Calu3 (cell line): ENCODE results near the gene MYO1B. TPM values are rescaled to one million over a fixed set of nuclear protein-coding genes. Genes with fewer than 3 reads are reported as not detected.

Experiments used
- BruUV-seq: library from RNA; stranded (reverse); fragments of 400-500 nt; replicated peaks from 2 replicates; lab custom pipeline; 2021; lab: Mats Ljungman, UMichigan
- CTCF ChIA-PET: fragments of 300-600 bp; sonication (Branson Sonifier 250); formaldehyde crosslinking; loops from one replicate; lab custom pipeline; 2022; ENCODE audit warnings: antibody characterized with exemption; lab: Charles Lee
- DNase-seq: peaks from one replicate; pipeline ENCODE4 v3.0.0; 2022
- H3K27ac Mint-ChIP-seq: one replicate; pipeline ENCODE4 v1.8.0; 2022; ENCODE audit warnings: mixed read lengths; ENCODE audit not compliant: unreplicated experiment
- H3K27me3 Mint-ChIP-seq: one replicate; pipeline ENCODE4 v1.8.0; 2022; ENCODE audit warnings: mixed read lengths; ENCODE audit not compliant: unreplicated experiment
- H3K36me3 Mint-ChIP-seq: one replicate; pipeline ENCODE4 v1.8.0; 2022; ENCODE audit warnings: mild to moderate bottlenecking, moderate library complexity, mixed read lengths; ENCODE audit not compliant: insufficient read depth, unreplicated experiment
- H3K4me1 Mint-ChIP-seq: one replicate; pipeline ENCODE4 v1.8.0; 2022; ENCODE audit warnings: mild to moderate bottlenecking, low read depth, mixed read lengths; ENCODE audit not compliant: unreplicated experiment
- H3K4me3 Mint-ChIP-seq: one replicate; pipeline ENCODE4 v1.8.0; 2022; ENCODE audit warnings: mild to moderate bottlenecking, low read depth, moderate library complexity, mixed read lengths; ENCODE audit not compliant: unreplicated experiment
- H3K9me3 Mint-ChIP-seq: one replicate; pipeline ENCODE4 v1.8.0; 2022; ENCODE audit warnings: low read depth, mixed read lengths; ENCODE audit not compliant: unreplicated experiment
- intact Hi-C: fragments of 100-400 bp; cut with micrococcal nuclease; formaldehyde crosslinking; loops from one replicate; pipeline ENCODE4 v1.10.0; 2022; ENCODE audit not compliant: unreplicated experiment
- total RNA-seq: library from RNA; stranded (reverse); gene quantifications from 2 replicates; pipeline ENCODE4 v1.2.3, GENCODE V29; 2022
- TF ChIP-seq, protein P1 (sequence below): fragments of 200-600 bp; IDR thresholded peaks from one replicate; pipeline ENCODE4 v1.8.0; 2022; ENCODE audit warnings: antibody characterized with exemption; ENCODE audit not compliant: unreplicated experiment

The MYO1B gene
- total RNA-seq, 1 experiment from 2014 or later, result 64.5 TPM

DNA sequence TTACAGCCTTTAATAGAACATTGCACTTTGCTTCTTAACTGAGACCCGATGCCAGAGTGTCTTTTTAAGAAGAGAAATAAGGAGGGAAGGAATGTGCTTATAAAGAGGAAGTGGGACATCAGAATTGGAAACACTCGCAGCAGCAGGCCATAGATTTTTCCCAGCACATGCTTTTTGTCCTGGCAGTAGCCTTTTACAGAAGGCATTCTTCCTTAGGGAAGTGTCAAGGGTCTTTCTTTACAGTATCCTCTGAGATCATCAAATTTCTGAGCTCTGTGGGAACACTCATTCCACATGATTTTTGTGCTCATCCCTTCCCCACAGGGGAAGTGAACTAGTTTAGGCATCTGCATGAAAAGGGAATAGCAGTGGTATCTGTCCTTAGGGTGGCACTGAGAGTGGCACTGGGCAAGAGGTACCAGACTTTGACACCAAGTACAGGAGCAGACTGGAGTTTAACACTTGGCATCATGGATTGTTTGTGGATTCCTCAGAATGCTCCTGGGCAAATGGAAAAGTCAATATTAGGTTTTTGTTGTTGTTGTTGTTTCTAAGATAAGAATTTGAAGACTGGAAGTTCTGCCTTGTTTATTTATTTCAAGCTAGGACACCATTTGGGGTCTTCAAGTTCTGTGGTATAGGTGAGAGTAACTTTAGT is 4.1 kb downstream of the MYO1B start:
- H3K27me3 Mint-ChIP-seq, result no peaks in the 10 kb centered on the region
- peaks cover 34% of the 10 kb centered on the region for H3K36me3 Mint-ChIP-seq
- no peak overlapping the region for H3K4me3 Mint-ChIP-seq
- no peak overlapping the region for H3K27ac Mint-ChIP-seq
- BruUV-seq, result no TSS peak
- intact Hi-C loops, result loop anchor here (5.0 kb wide), 3 partner anchors 48 to 133 kb away; no protein-coding TSS in a partner anchor
- TF ChIP-seq, protein P1, sequence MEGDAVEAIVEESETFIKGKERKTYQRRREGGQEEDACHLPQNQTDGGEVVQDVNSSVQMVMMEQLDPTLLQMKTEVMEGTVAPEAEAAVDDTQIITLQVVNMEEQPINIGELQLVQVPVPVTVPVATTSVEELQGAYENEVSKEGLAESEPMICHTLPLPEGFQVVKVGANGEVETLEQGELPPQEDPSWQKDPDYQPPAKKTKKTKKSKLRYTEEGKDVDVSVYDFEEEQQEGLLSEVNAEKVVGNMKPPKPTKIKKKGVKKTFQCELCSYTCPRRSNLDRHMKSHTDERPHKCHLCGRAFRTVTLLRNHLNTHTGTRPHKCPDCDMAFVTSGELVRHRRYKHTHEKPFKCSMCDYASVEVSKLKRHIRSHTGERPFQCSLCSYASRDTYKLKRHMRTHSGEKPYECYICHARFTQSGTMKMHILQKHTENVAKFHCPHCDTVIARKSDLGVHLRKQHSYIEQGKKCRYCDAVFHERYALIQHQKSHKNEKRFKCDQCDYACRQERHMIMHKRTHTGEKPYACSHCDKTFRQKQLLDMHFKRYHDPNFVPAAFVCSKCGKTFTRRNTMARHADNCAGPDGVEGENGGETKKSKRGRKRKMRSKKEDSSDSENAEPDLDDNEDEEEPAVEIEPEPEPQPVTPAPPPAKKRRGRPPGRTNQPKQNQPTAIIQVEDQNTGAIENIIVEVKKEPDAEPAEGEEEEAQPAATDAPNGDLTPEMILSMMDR, result no peak
- no peak for DNase-seq
- H3K9me3 Mint-ChIP-seq, result no peaks in the 10 kb centered on the region
- peaks cover 62% of the 10 kb centered on the region for H3K4me1 Mint-ChIP-seq
- CTCF ChIA-PET, result no interaction called here

DNA sequence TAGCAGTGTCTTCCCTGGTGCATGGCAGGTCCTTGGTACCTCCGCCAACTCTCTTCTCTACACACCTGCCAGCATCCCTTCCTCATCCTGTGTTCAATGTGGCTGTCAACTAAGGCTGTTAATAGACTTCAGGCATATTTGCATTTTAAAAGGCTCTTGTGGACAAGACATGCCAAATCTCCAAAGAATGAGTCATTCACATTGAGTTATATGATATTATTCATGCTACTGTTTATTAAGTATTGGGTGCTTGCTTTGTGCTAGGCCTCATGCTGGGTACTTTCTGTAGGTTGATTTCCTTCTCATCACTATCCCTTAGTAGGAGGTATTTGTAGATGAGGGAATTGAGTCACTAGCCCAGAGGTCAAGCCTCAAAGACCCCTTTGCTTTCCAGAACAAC is 5.2 kb downstream of the MYO1B start:
- no peak for DNase-seq
- Mint-ChIP-seq H3K27ac (no peak overlapping the region), H3K27me3 (no peaks in the 10 kb centered on the region), H3K36me3 (peaks cover 26% of the 10 kb centered on the region), H3K4me1 (peaks cover 68% of the 10 kb centered on the region), H3K9me3 (no peaks in the 10 kb centered on the region), H3K4me3 (no peak overlapping the region)
- intact Hi-C loops, result no loop called here
- CTCF ChIA-PET, result no interaction called here
- TF ChIP-seq, protein P1, result no peak
- BruUV-seq, result no TSS peak

DNA sequence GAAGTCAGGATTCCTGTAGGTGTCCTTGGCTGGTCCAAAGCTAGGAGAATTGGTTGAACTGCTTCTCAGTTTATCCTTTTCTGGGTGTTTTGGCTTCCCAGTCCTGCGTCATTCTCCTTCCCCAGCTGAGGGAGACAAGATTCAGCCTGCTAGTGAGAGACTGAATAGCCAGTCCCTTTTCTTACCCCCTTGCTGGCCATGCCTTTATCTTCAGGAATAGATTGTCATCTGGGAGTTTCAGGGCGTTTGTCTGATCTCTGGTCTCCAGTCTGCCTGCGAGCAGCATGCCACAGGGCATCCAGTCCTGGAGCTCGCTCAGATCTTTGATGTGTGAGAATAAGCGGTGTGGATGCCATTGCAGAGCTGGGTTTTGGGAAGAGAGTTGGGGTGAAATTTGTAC is 5.8 kb downstream of the MYO1B start:
- Mint-ChIP-seq H3K27ac (no peak overlapping the region), H3K9me3 (no peaks in the 10 kb centered on the region), H3K36me3 (peaks cover 21% of the 10 kb centered on the region), H3K4me3 (no peak overlapping the region), H3K4me1 (peaks cover 70% of the 10 kb centered on the region), H3K27me3 (no peaks in the 10 kb centered on the region)
- intact Hi-C loops, result no loop called here
- no peak for DNase-seq
- CTCF ChIA-PET, result no interaction called here
- no TSS peak for BruUV-seq
- TF ChIP-seq, protein P1, result no peak

DNA sequence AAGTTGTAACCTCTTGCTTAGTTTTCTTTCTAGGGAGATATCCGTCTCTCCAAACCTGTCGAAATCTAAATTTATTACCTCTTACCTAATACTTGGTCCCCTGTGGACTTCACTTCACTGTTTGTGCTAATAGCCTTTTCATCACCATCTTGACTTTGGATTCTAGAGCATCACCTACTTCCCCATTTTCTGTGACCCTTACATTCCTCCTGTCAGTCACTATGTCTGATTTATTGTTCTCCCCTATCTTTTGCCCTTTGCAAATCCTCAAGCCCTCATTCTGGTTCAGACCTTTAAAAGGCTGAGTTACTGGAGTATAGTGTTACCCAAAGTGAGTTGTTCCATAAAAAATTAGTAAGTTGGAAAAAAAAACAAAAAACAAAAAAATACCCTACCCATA is 7.5 kb downstream of the MYO1B start:
- no peak for DNase-seq
- Mint-ChIP-seq H3K9me3 (no peaks in the 10 kb centered on the region), H3K4me1 (peaks cover 53% of the 10 kb centered on the region), H3K27ac (no peak overlapping the region), H3K4me3 (no peak overlapping the region), H3K36me3 (peaks cover 3% of the 10 kb centered on the region), H3K27me3 (no peaks in the 10 kb centered on the region)
- BruUV-seq, result no TSS peak
- intact Hi-C loops, result no loop called here
- CTCF ChIA-PET, result no interaction called here
- TF ChIP-seq, protein P1, result no peak
